Activated gamma-delta T cell treated with anti-CD3 and anti-CD28 coated beads, Interleukin-2, amount 50 U/mL, for 16 hours (primary cell): ENCODE measurements around the gene SYP.
A peak's percentile ranks its signal among the peaks of the same experiment; 100 is the strongest.
"Not testable (repeated sequence)": the region's sequence is repeated elsewhere in the genome, so short reads cannot be mapped to it uniquely, and the experiment has no call there.

ENCODE experiments used
- DNase-seq: peaks from one replicate; pipeline ENCODE4 v3.0.0-alpha.2; 2020; ENCODE audit warnings: low read depth

Gene SYP

DNA sequence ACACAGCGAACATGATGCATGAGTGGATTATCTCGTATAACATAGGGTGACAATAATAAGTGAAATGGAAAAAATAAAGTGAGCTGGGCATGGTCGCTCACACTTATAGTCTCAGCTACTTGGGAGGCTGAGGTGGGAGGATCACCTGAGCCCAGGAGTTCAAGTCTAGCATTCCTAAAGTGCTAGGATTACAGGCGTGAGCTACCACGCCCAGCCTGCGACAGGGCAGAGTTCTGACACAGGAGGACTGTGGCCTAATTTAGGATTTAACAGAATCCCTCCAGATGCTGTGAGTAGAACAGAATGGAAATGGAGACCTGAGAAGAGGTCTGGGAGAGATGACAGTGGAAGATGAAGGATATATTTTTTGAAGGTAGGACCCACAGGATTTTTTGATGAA is 10.4 kb downstream of the SYP start:
- DNase-seq, result no peak

GRCh38 chrX:49188468-49189076 is 11.4 kb downstream of the SYP start:
- no peak for DNase-seq

DNA sequence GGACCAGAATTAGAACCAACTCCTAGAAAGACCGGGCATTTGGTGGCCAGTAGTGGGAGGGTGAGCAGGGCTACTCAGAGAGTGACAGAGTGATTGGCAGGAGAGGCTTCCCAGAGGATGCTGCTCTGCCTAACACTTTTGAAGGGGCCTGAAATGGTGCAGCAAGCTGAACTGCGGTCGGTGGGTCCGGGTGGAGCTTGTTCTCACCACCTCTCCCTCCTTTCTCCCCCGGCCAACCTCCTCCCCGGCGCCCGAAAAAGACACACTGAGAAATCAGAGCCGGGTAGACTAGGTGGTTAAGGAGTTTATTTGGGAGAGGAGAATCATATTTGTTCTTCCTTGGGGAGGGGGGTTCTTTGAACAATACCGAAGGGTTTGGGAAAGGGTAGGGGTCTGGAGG is 12.5 kb downstream of the SYP start:
- DNase-seq, result no peak

- DNase-seq, result no peak
Observed at GRCh38 chrX:49187028-49187394, 13.0 kb downstream of the SYP start.

DNA sequence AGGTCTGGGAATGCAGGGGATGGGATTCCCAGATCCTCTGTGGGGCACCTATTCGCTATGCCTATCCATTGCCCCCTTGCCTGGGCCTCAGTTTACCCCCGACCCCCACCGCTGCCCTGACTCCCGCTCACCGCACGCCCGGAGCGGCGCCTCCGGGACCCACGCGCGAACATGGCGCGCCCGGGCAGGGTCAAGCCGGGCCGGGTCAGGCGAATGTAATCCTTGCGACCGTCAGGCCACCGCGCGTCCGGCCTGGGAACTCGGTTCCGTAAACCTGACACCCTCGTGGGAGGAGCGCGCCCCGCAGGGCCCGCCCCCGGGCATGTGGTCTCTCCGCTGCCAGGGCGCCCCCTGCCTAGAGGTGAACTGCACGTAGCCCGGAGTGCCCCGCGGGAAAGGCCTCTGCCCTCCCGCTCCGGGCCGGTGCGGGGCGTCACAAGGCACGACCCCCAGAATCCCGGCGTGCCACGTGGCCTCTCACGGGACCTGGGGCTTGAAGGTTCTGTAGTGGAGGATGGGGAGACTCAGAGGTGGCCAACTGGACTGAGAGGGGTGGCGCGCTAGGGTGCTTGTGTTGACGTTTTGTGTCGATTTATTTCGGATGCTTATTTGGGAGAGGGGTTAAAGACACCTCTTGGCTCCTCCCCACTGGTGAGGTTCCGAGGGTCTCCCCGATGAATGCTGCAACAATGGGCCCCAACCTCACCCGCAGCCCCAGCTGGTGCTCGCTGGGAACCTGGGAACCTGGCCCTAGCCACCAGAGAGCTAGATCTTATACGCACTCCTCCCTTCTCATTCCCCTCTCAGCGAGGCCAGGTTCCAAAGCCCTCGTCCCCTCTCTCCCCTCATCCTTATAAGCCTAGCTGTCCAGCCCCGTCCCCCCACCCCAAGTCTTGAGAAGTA is 13.6 kb downstream of the SYP start, which contains the start of gene PRICKLE3:
TSS of gene PRICKLE3 (minus strand) at position 249 of the 903 bp plus-strand sequence. CDS start at position 173, 76 bp downstream.
- peak; percentile 54 for DNase-seq

GRCh38 chrX:49184294-49185281 is 15.4 kb downstream of the SYP start:
- no peak for DNase-seq

- no peak for DNase-seq
Observed at GRCh38 chrX:49183701-49184281, 16.2 kb downstream of the SYP start.

- DNase-seq, result no peak
Observed at GRCh38 chrX:49179358-49179757, 20.6 kb downstream of the SYP start.

GRCh38 chrX:49178537-49178936 is 21.5 kb downstream of the SYP start:
- no peak for DNase-seq

- DNase-seq, result no peak
Observed at GRCh38 chrX:49177873-49178480, 22.0 kb downstream of the SYP start.

GRCh38 chrX:49177338-49177833 is 22.6 kb downstream of the SYP start:
- DNase-seq, result no peak

- DNase-seq, result no peak
Observed at GRCh38 chrX:49176421-49177326, 23.3 kb downstream of the SYP start.

- no peak for DNase-seq
Observed at GRCh38 chrX:49175435-49176274, 24.3 kb downstream of the SYP start.

- no peak for DNase-seq
Observed at GRCh38 chrX:49174723-49175122, 25.3 kb downstream of the SYP start.

DNA sequence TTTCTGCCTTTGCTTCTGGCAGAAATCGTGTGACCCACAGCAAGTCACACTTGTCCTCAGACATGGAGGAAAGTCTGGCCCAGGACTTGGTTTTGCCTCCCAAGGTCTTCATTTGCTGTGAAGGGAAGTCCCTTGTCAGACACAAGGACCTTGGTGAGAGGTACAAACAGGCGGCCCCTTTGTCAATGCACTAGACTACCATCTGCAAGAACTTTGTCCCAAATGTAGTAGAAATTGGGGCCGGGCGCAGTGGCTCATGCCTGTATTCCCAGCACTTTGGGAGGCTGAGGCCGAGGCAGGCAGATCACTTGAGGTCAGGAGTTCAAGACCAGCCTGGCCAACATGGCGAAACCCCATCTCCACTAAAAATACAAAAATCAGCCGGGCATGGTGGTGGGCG is 26.4 kb downstream of the SYP start:
- DNase-seq, result not testable (repeated sequence)

DNA sequence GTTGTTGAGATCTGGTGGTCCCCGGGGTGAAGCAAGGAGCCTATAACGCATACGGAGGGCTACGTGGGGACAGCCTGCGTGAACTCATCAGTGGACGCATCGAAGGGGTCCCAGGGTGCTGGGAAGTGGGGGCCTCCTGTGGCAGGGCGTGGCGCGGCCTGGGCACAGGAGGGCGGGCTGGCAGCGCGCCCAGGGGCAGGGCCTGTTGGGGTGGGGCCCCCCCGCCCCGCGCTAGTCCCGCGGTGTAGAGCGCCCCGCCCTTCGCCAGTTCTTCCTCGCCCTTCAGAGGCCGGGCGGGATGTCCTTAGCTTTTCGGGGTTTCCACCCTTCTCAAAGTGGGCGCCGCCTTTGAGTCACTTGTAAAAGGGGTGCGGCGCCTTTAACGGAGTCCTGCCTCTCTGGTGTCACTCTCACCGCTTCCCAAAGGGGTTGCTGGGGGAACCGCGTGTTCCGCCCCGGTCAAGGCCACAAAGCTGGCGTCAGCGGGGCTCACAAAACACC is 27.7 kb downstream of the SYP start:
- DNase-seq, result peak; percentile 27

DNA sequence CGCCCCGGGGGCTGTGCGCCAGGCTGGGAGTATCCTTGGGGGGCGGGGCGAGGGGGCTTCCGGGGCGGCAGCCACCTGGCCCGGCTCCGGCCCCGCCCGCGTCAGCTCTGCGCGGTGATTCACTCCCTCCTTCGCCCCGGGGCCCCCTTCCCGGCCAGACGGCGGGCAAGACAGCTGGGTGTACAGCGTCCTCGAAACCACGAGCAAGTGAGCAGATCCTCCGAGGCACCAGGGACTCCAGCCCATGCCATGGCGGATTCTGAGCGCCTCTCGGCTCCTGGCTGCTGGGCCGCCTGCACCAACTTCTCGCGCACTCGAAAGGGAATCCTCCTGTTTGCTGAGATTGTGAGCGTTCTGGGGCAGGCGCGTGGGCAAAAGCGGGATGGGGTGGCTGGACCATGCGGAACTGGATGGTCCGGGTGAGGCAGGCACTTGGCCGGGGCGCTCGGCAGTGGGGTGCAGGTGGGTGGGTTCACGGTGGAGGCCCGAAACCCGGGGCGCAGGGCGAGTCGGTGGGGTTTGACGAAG is 28.2 kb downstream of the SYP start, which contains the start of gene PLP2:
TSS of gene PLP2 (plus strand) at position 147 of the 528 bp plus-strand sequence. CDS start at position 250, 103 bp downstream.
- peak; percentile 51 for DNase-seq

DNA sequence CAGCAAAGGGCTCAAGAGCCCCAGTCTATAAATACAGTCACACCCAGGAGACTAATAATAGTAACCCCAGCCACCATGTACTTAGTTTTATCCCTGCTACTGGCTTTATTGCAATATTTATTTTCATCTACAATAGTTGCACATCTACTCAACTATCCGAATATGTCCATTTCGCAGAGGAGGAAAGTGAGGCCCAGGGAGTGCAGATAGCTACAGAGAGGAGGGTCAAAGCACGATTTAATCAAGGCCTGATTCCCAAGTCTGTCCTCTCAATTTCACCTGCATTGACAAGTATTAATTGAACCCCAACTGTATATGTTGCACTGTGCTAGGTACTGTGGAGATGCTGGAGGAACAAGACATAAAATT is 32.3 kb downstream of the SYP start:
- DNase-seq, result no peak
